Measurements from ENCODE around the gene SRGAP3.

GRCh38 chr3:9023226-9023590 lies 226.2 kb downstream of the SRGAP3 start:
- TF ChIP-seq CTCF (IDR thresholded peaks at IDR 0.05; ENCODE audit: low read depth, low read length) (no peak), EZH2phosphoT487 (IDR thresholded peaks at IDR 0.05; ENCODE audit: low read depth) (no peak)

Data from OCI-LY3 (cell line).